Aorta (tissue), 5 donors: ENCODE measurements around the gene EFCAB6. TPM values are rescaled to one million over a fixed set of nuclear protein-coding genes. Genes with fewer than 3 reads are reported as not detected.
A peak's percentile ranks its signal among the peaks of the same experiment; 100 is the strongest.

Experiments used
- ATAC-seq: fragments of 200-7000 bp; cut with Tn5 transposase; one replicate; pipeline ENCODE4 v1.9.1; 2022; ENCODE audit warnings: moderate library complexity; ENCODE audit not compliant: low FRiP score
- DNase-seq, 2 donors: peaks; one replicate each; pipeline ENCODE4 v3.0.0-alpha.2; 2020
- H3K27ac ChIP-seq, 2 donors: one replicate each; pipeline ENCODE4 v1.5.1; 2013; ENCODE audit warnings: low read length in 2 of 2, mild to moderate bottlenecking in 2 of 2, moderate library complexity in 2 of 2, control low read depth in 1 of 2, inconsistent platforms in 1 of 2, low read depth in 1 of 2
- H3K27me3 ChIP-seq, 2 donors: one replicate each; pipeline ENCODE4 v1.6.1; 2013; ENCODE audit warnings: control low read depth in 1 of 2, low read length in 1 of 2, mild to moderate bottlenecking in 1 of 2, moderate library complexity in 1 of 2; ENCODE audit not compliant: insufficient read depth in 2 of 2, control insufficient read depth in 1 of 2
- H3K36me3 ChIP-seq, 2 donors: one replicate each; pipeline ENCODE4 v1.6.1; 2013; ENCODE audit warnings: control low read depth in 1 of 2, low read length in 1 of 2, mild to moderate bottlenecking in 1 of 2; ENCODE audit not compliant: insufficient read depth in 2 of 2, control insufficient read depth in 1 of 2
- H3K4me1 ChIP-seq, 2 donors: one replicate each; pipeline ENCODE4 v1.6.1; 2013; ENCODE audit warnings: low read length in 2 of 2, control low read depth in 1 of 2, mild to moderate bottlenecking in 1 of 2, moderate library complexity in 1 of 2; ENCODE audit not compliant: insufficient read depth in 2 of 2, control insufficient read depth in 1 of 2
- H3K4me3 ChIP-seq, 2 donors: one replicate each; pipeline ENCODE4 v1.5.1; 2013; ENCODE audit warnings: low read length in 2 of 2, control low read depth in 1 of 2, mild to moderate bottlenecking in 1 of 2
- H3K9me3 ChIP-seq: one replicate; pipeline ENCODE4 v1.6.1; 2013; ENCODE audit warnings: mild to moderate bottlenecking, low read length; ENCODE audit not compliant: control insufficient read depth
- WGBS, 2 donors: extraction: QIAGEN DNeasy Blood & Tissue Kit; methylation state at CpG; one replicate each; pipeline ENCODE4 v1.1.7; 2013; 5-methylcytosine and 5-hydroxymethylcytosine counted together
- intact Hi-C, 2 donors: fragments of 100-400 bp; cut with DNase I; formaldehyde crosslinking; loops; one replicate each; pipeline versions ENCODE4 v1.14.2 to v1.15.0; 2022
- long read RNA-seq, 2 donors: library from polyadenylated mRNA; unstranded; transcript quantifications; one replicate each; pipeline ENCODE4 v2.0.0, GENCODE V29; 2020 to 2021
- polyA plus RNA-seq, 2 donors: library from polyadenylated mRNA; stranded (reverse); fragments of 200-250 nt; gene quantifications; one replicate each; pipeline ENCODE4 v1.2.3, GENCODE V29; 2013
- total RNA-seq, 2 donors: library from RNA; stranded (reverse); fragmentation: NEBNext Ultra II Directional; extraction: Animal tissue kit (Norgen Biotek cat#: 25700); gene quantifications; one replicate each; pipeline ENCODE4 v1.2.1, GENCODE V29; 2021
- donor health status: healthy with polysubstance abuse.
- donor health status: Bipolar disorder and iron deficiency.
- donor health status: DM: no; HTN: no; CAD: no.
- donor health status: DM: no; HTN: no; CAD: no.
- donor health status: DM: yes; HTN: yes; CAD: no.

Gene EFCAB6
- total RNA-seq (1 to 10 TPM; 1.5 to 2.6 TPM), polyA plus RNA-seq (1 to 10 TPM in 1 of 2 donors, under 1 TPM in 1; 0.88 to 2.1 TPM)
- long read RNA-seq, donor 1, result 0 reads
- long read RNA-seq, donor 2, result 0 reads

GRCh38 chr22:43812149-43812842 is at the start of gene EFCAB6:
EFCAB6 (minus strand) TSS chr22:43812305; CDS start chr22:43782318, 29,987 bp downstream.
- peak; percentile 97 for ATAC-seq
- peak within 1 kb of the TSS in 1 of 2 donors; percentile 47 for H3K27ac ChIP-seq
- 1% methylated on average over 55 of the region's 55 CpGs for WGBS, 2 donors
- peak; percentile 95 to 96 for DNase-seq
- peaks cover 0 to 1% of the 10 kb centered on the region in 2 donors for H3K4me1 ChIP-seq
- no peaks in the 10 kb centered on the region for H3K27me3 ChIP-seq
- H3K9me3 ChIP-seq, result peaks cover 1% of the 10 kb centered on the region
- H3K4me3 ChIP-seq, result peak within 1 kb of the TSS; percentile 63 to 88
- intact Hi-C loops, result loop anchor here in 1 of 2 donors (10.0 kb wide), 1 partner anchor 143 kb away; the partner anchor contains the start of gene SAMM50
- no peaks in the 10 kb centered on the region for H3K36me3 ChIP-seq

GRCh38 chr22:43861529-43861928 is 49.4 kb upstream of the EFCAB6 start:
- 48 to 53% methylated on average over 9 of the region's 9 CpGs for WGBS, 2 donors
- no peak overlapping the region for H3K27ac ChIP-seq
- no peaks in the 10 kb centered on the region for H3K4me1 ChIP-seq
- ATAC-seq, result no peak
- no peaks in the 10 kb centered on the region for H3K36me3 ChIP-seq
- no peak overlapping the region for H3K4me3 ChIP-seq
- no peaks in the 10 kb centered on the region for H3K27me3 ChIP-seq
- intact Hi-C loops, result no loop called here
- no peak for DNase-seq
- peaks cover 7% of the 10 kb centered on the region for H3K9me3 ChIP-seq

- Histone ChIP-seq H3K9me3 (peaks cover 9% of the 10 kb centered on the region), H3K4me1 (no peaks in the 10 kb centered on the region), H3K36me3 (no peaks in the 10 kb centered on the region), H3K4me3 (no peak overlapping the region), H3K27ac (no peak overlapping the region), H3K27me3 (no peaks in the 10 kb centered on the region)
- intact Hi-C loops, result no loop called here
- 79 to 82% methylated on average over 12 of the region's 12 CpGs for WGBS, 2 donors
- ATAC-seq (no peak), DNase-seq (peak in 1 of 2 donors; percentile 23)
Measured at GRCh38 chr22:43860831-43861230, 48.7 kb upstream of the EFCAB6 start.

GRCh38 chr22:43860126-43860525 is 48.0 kb upstream of the EFCAB6 start:
- Histone ChIP-seq H3K36me3 (no peaks in the 10 kb centered on the region), H3K27ac (no peak overlapping the region), H3K27me3 (no peaks in the 10 kb centered on the region), H3K9me3 (peaks cover 10% of the 10 kb centered on the region), H3K4me1 (no peaks in the 10 kb centered on the region), H3K4me3 (no peak overlapping the region)
- no peak for ATAC-seq
- intact Hi-C loops, result no loop called here
- DNase-seq, result peak in 1 of 2 donors; percentile 62
- 84 to 88% methylated on average over 11 of the region's 11 CpGs for WGBS, 2 donors

- H3K27me3 ChIP-seq, result no peaks in the 10 kb centered on the region
- intact Hi-C loops, result no loop called here
- peak in 1 of 2 donors; percentile 32 for DNase-seq
- H3K9me3 ChIP-seq, result peaks cover 8% of the 10 kb centered on the region
- 80 to 85% methylated on average over 14 of the region's 14 CpGs for WGBS, 2 donors
- H3K27ac ChIP-seq, result no peak overlapping the region
- no peaks in the 10 kb centered on the region for H3K4me1 ChIP-seq
- ATAC-seq, result no peak
- no peak overlapping the region for H3K4me3 ChIP-seq
- H3K36me3 ChIP-seq, result no peaks in the 10 kb centered on the region
Measured at GRCh38 chr22:43859621-43860020, 47.5 kb upstream of the EFCAB6 start.

- no peak for ATAC-seq
- H3K27me3 ChIP-seq, result no peaks in the 10 kb centered on the region
- no peaks in the 10 kb centered on the region for H3K4me1 ChIP-seq
- no peak overlapping the region for H3K4me3 ChIP-seq
- DNase-seq, result peak in 1 of 2 donors; percentile 53
- intact Hi-C loops, result no loop called here
- peaks cover 8% of the 10 kb centered on the region for H3K9me3 ChIP-seq
- no peak overlapping the region for H3K27ac ChIP-seq
- no peaks in the 10 kb centered on the region for H3K36me3 ChIP-seq
- WGBS, 2 donors, result 82 to 84% methylated on average over 7 of the region's 7 CpGs
Measured at GRCh38 chr22:43859176-43859575, 47.1 kb upstream of the EFCAB6 start.

- 69 to 71% methylated on average over 11 of the region's 11 CpGs for WGBS, 2 donors
- intact Hi-C loops, result no loop called here
- H3K4me3 ChIP-seq, result no peak overlapping the region
- H3K9me3 ChIP-seq, result peaks cover 8% of the 10 kb centered on the region
- no peaks in the 10 kb centered on the region for H3K27me3 ChIP-seq
- no peaks in the 10 kb centered on the region for H3K36me3 ChIP-seq
- DNase-seq (peak in 1 of 2 donors; percentile 38), ATAC-seq (no peak)
- no peak overlapping the region for H3K27ac ChIP-seq
- H3K4me1 ChIP-seq, result no peaks in the 10 kb centered on the region
Measured at GRCh38 chr22:43858156-43858895, 46.2 kb upstream of the EFCAB6 start.

GRCh38 chr22:43857367-43857766 is 45.3 kb upstream of the EFCAB6 start:
- no peak for DNase-seq
- Histone ChIP-seq H3K4me3 (no peak overlapping the region), H3K27me3 (no peaks in the 10 kb centered on the region), H3K27ac (no peak overlapping the region), H3K36me3 (no peaks in the 10 kb centered on the region), H3K4me1 (no peaks in the 10 kb centered on the region), H3K9me3 (peaks cover 5% of the 10 kb centered on the region)
- ATAC-seq, result no peak
- intact Hi-C loops, result no loop called here
